HG02973 (cell line): Measurements from ENCODE around the gene C1orf198.

Experiments used
- ATAC-seq: cut with Tn5 transposase; IDR thresholded peaks from one replicate; pipeline ENCODE4 v1.9.1; 2021; ENCODE audit warnings: moderate library complexity; ENCODE audit not compliant: unreplicated experiment

The C1orf198 gene

GRCh38 chr1:230894032-230894431, 25.7 kb upstream of the C1orf198 start:
- no peak for ATAC-seq

- ATAC-seq: peak; percentile 74
These were observed 23.7 kb upstream of the C1orf198 start for GRCh38 chr1:230892018-230892491.

GRCh38 chr1:230891413-230891812, 23.1 kb upstream of the C1orf198 start:
- ATAC-seq: no peak

- ATAC-seq: no peak
These were observed 16.3 kb upstream of the C1orf198 start for GRCh38 chr1:230884646-230885045.

- ATAC-seq: no peak
These were observed 15.6 kb upstream of the C1orf198 start for GRCh38 chr1:230883967-230884366.

GRCh38 chr1:230879778-230880177, 11.5 kb upstream of the C1orf198 start:
- no peak for ATAC-seq

GRCh38 chr1:230878591-230878990, 10.3 kb upstream of the C1orf198 start:
- no peak for ATAC-seq

- ATAC-seq: no peak
These were observed 9.7 kb upstream of the C1orf198 start for GRCh38 chr1:230877924-230878590.

- ATAC-seq: no peak
These were observed 9.0 kb upstream of the C1orf198 start for GRCh38 chr1:230877146-230877923.

GRCh38 chr1:230876660-230877059, 8.3 kb upstream of the C1orf198 start:
- ATAC-seq: no peak

- no peak for ATAC-seq
These were observed 7.0 kb upstream of the C1orf198 start for GRCh38 chr1:230875370-230875769.

- ATAC-seq: no peak
These were observed 2.6 kb upstream of the C1orf198 start for GRCh38 chr1:230870916-230871315.

- ATAC-seq: no peak
These were observed 1.2 kb upstream of the C1orf198 start for GRCh38 chr1:230869500-230869899.

GRCh38 chr1:230868736-230869385, 540 bp upstream of the C1orf198 start:
- ATAC-seq: peak; percentile 45

GRCh38 chr1:230867101-230867902, 1.0 kb downstream of the C1orf198 start:
- no peak for ATAC-seq

GRCh38 chr1:230866171-230867070, 1.9 kb downstream of the C1orf198 start:
- ATAC-seq: no peak

GRCh38 chr1:230865062-230865817, 3.1 kb downstream of the C1orf198 start:
- no peak for ATAC-seq

GRCh38 chr1:230864441-230864840, 3.9 kb downstream of the C1orf198 start:
- ATAC-seq: no peak

GRCh38 chr1:230863449-230863848, 4.9 kb downstream of the C1orf198 start:
- ATAC-seq: no peak
